Hematopoietic multipotent progenitor cell treated with erythropoietin and hydrocortisone succinate and interleukin-3 and kit ligand, for 4 days (in vitro differentiated cells): ENCODE data around the gene CFAP61.
"Not testable (repeated sequence)": the region's sequence is repeated elsewhere in the genome, so short reads cannot be mapped to it uniquely, and the experiment has no call there.

Source experiments
- DNase-seq: peaks from one replicate; pipeline ENCODE4 v3.0.0-alpha.2; 2015

The CFAP61 gene

GRCh38 chr20:20052074-20052970, at the start of gene CFAP61, which contains the start of gene CRNKL1:
CFAP61 (plus strand) TSS chr20:20052532; CDS start chr20:20056654, 4,122 bp downstream.
CRNKL1 (minus strand) TSS chr20:20052466; CDS start chr20:20052342, 124 bp downstream.
- DNase-seq = peak; percentile 98

DNA sequence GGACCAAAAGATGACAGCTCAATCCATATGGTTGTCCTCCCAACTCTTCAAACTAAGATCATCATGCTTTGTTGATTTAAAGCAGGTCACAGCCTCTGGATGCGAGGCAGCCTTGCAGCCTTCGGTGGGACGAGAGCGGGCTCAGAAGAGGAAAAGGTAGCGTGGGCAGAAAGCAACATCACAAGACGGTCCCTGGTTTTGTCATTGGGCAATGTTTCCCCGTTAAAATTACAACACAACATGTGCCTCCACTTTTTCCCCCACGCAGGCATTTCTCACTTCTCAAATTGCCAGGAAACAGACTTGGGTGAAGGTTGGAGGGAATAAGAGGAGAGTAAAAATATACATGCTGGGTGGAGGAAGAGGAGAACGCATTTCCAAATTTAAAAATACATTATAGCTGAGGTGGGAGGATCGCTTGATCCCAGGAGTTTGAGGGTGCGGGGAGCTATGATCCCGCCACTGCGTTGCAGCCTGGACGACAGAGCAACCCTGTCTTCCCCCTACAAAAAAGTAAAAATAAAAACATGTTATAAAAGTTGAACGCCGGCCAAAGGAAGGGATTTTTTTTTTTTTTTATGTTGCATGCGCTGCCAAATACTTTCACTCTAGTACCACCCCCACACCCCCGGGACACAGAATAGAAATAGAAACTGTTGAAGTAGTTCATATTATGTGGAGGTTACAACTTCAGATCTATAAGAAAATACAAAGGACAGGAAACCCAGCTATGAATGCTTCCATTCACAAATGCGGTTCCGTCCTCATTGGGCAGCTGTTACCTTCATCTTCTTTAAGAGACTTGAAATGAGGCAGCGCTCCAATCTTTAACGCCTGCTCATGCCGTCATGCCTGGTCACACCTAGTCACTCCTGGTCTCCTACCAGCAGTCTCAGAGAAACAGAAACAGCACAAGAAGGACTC, 49.0 kb upstream of the CFAP61 start:
- DNase-seq = peak; percentile 52

- not testable (repeated sequence) for DNase-seq
These were observed 48.4 kb upstream of the CFAP61 start for GRCh38 chr20:20003955-20004322.

- no peak for DNase-seq
These were observed 47.0 kb upstream of the CFAP61 start for GRCh38 chr20:20005342-20005741.

GRCh38 chr20:20009784-20010253, 42.5 kb upstream of the CFAP61 start:
- DNase-seq = no peak

DNA sequence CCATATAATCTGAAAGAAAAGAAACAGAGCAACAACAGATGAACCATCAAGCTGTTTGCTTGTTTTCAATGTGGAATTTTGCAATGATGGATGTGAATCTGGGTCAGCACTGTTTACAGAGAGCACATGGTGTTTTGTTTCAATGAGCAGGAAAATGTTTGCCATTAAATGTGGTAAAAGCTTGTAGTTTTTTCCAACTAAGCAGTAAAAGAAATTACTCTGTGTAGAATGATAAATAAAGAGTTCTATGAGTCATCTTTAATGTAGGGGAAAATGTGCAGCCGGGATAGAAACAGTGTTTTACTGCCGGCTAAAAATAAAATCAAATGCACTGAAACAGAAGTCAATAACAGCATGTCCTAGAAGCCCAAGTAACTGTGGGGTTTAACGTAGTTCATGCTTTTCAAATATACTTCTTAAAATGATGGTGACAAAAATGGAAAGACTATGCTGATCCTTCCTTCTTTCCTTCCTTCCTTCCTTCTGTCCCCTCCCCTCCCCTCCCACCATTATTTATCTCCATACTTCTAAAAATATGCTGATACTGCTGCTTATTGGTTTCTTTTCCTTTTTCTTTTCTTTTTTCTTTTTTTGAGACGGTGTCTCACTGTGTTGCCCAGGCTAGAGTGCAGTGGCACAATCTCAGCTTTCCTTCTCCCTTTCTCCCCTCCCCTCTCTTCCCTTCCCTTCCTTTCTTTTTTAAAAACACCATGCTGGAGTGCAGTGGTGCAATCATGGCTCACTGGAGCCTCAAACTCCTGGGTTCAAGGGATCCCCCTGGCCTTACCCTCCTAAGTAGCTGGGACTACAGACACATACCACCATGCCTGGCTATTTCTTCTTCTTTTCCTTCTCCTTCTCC, 41.5 kb upstream of the CFAP61 start:
- DNase-seq = no peak

GRCh38 chr20:20012541-20012940, 39.8 kb upstream of the CFAP61 start:
- DNase-seq = no peak

DNA sequence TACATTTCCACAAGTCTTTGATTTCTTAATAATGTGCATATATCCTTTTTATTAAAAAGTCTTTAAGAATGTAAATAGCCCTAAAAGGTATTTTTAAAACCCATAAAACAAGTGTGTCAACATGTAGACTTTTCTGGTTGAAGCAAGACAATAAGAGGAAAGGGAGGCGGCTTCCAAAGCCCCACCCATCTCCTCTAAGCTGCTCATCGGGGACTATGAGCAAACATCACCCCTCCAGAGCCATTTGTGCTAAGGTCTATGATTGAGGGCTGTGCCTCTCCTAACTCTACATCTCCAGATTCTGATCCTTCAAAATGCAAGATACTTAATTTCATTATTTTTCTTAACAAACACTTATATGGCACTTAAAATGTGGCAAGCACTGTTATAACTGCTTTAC, 37.7 kb upstream of the CFAP61 start:
- peak; percentile 48 for DNase-seq

DNA sequence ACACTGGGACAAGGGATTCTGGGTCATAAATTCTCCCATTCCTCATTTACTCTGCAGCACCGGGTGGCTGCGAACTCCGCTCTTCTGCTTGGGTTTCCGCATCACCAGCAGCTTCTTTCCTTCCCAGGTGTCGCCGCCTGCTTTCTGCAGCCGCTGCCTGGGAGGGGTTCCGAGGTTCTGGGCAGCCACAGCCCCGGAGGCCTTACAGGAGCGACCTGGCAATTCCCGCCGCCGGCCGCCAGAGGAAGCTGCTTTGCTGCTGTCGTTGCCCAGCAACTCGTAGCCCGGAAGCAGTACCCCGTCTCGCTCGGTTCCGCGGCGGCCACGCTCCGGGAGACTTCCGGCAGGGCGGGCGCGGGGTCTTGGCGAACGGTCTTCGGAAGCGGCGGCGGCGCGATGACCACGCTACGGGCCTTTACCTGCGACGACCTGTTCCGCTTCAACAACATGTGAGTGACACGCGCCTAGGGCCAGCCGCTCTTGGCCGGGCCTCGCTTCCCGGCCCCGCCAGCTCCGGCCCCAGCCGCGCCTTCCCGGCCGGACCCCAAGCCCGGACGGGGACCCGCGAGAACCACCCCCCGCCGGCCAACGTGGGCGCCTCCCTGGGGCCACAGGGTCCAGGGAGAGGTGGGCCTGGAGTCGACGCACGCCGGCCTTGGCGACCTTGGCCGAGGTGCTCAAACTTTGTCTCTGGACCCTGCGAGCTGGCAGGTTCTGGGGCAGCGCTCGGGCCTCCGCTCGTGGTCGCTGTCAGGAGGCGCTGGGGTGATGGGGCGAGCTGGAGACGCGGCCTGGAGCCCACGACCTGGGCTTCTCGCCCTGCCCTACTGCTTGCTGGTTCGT, 35.1 kb upstream of the CFAP61 start, which contains the start of gene NAA20:
Gene NAA20, plus strand, starts transcription at position 362 of the 843 bp plus-strand sequence. Its CDS starts 35 bp downstream, at position 397.
- peak; percentile 97 for DNase-seq

DNA sequence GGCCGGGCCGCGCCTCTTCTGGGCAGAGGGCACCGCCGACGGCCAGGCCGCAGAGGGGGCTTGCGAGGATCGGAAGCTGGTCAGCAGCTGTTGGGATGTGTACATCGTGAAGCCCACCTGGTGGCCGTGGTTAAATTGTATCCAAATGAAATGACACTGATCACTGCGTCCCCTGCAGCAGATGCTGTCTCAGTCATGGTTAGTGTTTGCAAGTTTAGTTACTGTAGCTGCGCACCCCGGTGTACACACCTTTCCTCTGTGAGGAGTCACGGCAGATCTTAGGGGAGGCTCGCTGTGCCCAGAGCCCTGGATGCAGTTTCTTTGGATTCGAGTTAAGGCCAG, 34.5 kb upstream of the CFAP61 start:
- no peak for DNase-seq

GRCh38 chr20:20018366-20018765, 34.0 kb upstream of the CFAP61 start:
- DNase-seq = no peak

- no peak for DNase-seq
These were observed 33.2 kb upstream of the CFAP61 start for GRCh38 chr20:20019123-20019522.

DNA sequence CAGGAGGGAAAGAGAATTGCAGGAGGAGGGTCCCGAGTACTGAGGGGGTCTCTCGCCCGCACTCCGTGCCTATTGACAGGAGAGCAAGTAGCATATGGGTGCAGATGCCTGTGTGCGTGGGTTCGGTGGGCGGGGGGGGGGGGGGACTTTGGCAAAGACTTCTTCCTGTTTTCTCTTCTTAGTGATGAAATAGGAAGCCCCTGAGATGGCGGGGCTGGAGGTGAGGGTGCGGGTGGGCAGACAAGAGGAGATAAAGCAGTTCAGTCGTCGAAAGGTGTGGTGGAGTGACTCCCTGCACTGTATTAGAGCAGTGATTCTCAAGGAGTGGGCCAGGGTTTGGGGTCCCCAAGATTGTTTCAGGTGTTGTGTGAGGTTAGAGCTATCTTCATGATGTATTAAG, 31.4 kb upstream of the CFAP61 start:
- peak; percentile 41 for DNase-seq

- DNase-seq = no peak
These were observed 30.5 kb upstream of the CFAP61 start for GRCh38 chr20:20021835-20022234.

DNA sequence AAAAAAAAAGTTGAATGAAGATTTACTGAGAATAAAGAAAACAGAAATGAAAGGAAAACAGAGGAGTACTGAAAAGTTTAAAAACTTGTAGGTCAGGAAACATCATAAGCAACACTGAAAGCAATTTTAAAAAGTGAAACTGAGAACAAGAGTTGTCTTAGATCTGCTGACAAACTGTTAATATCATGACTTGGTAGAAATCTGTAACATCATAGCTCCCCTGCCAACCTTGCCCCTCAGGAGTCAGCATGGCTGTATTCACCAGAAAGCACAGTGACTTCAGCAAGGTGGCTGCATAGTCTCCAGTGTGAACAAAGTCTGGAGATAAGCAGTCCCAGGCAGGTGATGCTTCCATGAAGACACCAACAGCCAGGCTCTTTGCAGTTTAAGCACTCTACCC, 29.8 kb upstream of the CFAP61 start:
- DNase-seq = no peak

- DNase-seq = no peak
These were observed 28.9 kb upstream of the CFAP61 start for GRCh38 chr20:20023395-20023794.

DNA sequence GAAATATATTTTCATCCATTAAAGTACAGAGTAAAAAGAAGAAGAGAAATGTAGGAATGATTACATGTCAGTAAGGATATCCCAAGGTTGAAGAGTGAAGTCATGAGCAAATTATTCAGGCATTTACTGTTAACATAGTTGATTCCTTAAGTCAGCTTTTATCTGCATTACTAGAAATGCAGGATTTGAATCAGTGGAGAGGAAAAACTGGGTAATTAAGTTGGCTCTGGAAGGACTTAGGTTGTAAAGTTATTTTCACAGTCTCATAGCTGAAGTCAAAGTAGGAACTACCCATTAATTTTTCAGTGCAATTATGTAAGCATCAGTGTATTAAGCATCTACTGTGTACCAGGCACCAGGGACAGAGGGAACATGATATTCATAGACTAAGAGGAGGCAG, 27.4 kb upstream of the CFAP61 start:
- no peak for DNase-seq

GRCh38 chr20:20027284-20027683, 25.0 kb upstream of the CFAP61 start:
- DNase-seq = no peak

GRCh38 chr20:20031790-20032189, 20.5 kb upstream of the CFAP61 start:
- DNase-seq = no peak

- DNase-seq = no peak
These were observed 17.8 kb upstream of the CFAP61 start for GRCh38 chr20:20034486-20034885.

DNA sequence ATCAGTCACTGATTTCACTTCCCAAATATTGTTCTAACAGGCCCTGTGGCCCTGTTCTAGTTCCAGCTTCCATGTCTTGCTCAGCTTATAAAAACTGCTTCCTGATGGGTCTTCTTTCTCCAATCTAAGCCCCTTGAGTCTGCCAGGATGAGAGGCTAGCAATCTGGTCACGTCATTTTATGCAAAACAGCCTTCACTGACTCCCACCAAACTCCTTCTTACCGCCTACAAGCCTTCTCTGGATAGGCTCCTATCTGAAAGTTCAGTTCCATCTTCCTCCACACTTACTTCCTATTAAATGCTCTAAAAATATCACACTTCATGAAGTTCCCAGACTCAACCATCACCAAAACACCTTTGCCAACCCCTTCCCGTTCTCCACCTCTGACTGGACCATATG, 15.6 kb upstream of the CFAP61 start:
- DNase-seq = no peak

- DNase-seq = no peak
These were observed 14.4 kb upstream of the CFAP61 start for GRCh38 chr20:20037960-20038359.
